ENCODE data around the gene ZBTB46. TPM values are rescaled to one million over a fixed set of nuclear protein-coding genes. Genes with fewer than 3 reads are reported as not detected.

Gene ZBTB46
- polyA plus RNA-seq, 3 donors, result 0.07 to 2.3 (median 0.37) TPM

DNA sequence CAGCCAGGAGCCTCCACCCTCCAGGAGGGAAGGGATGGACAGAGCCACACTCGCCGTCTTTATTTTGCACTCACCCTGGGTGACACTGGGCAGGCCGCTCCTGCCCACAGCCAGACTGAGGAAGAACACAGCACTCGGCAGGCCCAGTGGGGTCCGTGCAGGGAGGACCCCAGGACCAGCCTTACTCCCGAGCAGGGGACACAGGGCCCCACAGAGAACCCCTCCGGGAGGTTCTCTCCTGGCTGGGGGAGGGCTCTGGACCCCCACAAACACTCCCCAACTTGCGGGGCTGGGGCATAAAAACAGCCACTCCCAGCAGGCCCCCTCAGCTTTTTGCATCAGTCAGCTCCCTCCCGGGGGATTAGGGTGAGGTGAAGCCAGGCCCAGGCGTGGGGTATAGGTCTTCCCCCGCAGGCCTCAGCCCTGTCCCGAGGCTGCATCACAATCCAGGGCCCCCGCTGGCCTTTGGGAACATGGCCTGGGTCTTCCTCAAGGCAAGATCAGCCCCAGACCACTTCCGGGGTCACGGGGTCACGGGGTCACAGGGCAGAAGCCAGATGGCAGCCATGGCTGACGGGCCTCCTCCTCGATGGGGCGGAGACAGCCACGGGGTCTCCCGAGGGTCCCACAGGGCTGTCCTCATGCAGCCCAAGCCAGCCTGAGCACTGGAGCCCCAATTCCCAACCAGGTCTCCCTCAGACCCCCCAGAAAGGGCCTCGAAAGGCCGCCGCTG lies 131.4 kb downstream of the ZBTB46 start:
- peaks cover 16% of the 10 kb centered on the region for H3K4me1 Mint-ChIP-seq
- H3K27me3 Mint-ChIP-seq (ENCODE audit: low read depth in 3 of 3), result peaks cover 2 to 21% (median 3%) of the 10 kb centered on the region in 3 donors
- H3K9me3 Mint-ChIP-seq, result no peaks in the 10 kb centered on the region
- peak overlapping the region in 1 of 7 donors; percentile 41 for H3K27ac Mint-ChIP-seq
- WGBS (ENCODE audit: insufficient coverage), result 97% methylated on average over 22 of the region's 24 CpGs
- peaks cover 8 to 17% of the 10 kb centered on the region in 2 donors for H3K36me3 Mint-ChIP-seq
- Histone ChIP-seq H3K4me2 (replicated peaks; ENCODE audit: extremely low read depth, low read length, poor library complexity, severe bottlenecking) (no peak overlapping the region), H3K4me3 (replicated peaks in 1 of 3; ENCODE audit: low read depth in 2 of 3, low read length in 3 of 3) (no peak overlapping the region), H4K20me1 (ENCODE audit: insufficient read depth, low read length) (peaks cover 64% of the 10 kb centered on the region), H3K9me3 (replicated peaks in 1 of 2; ENCODE audit: control insufficient read depth in 1 of 2, insufficient read depth in 1 of 2, low read length in 2 of 2) (no peaks in the 10 kb centered on the region), H3K27me3 (ENCODE audit: control insufficient read depth in 2 of 2, insufficient read depth in 2 of 2, low read length in 2 of 2) (peaks cover 0 to 12% of the 10 kb centered on the region in 2 donors), H3K27ac (ENCODE audit: low read depth in 1 of 2, low read length in 2 of 2) (no peak overlapping the region), H3K9ac (ENCODE audit: insufficient read depth, low read length, poor library complexity, severe bottlenecking) (no peak overlapping the region), H3K36me3 (replicated peaks in 1 of 2; ENCODE audit: control insufficient read depth in 1 of 2, insufficient read depth in 2 of 2, low read length in 2 of 2) (peaks cover 9 to 12% of the 10 kb centered on the region in 2 donors), H2AFZ (ENCODE audit: insufficient read depth, low read depth, low read length, poor library complexity, severe bottlenecking) (no peak overlapping the region), H3K79me2 (ENCODE audit: insufficient read depth, low read length) (no peaks in the 10 kb centered on the region), H3K4me1 (ENCODE audit: control insufficient read depth in 1 of 2, insufficient read depth in 2 of 2, low read length in 2 of 2) (peaks cover 16% of the 10 kb centered on the region in 2 donors)
- intact Hi-C loops (cut with micrococcal nuclease), result no loop called here
- TF ChIP-seq, protein P1, sequence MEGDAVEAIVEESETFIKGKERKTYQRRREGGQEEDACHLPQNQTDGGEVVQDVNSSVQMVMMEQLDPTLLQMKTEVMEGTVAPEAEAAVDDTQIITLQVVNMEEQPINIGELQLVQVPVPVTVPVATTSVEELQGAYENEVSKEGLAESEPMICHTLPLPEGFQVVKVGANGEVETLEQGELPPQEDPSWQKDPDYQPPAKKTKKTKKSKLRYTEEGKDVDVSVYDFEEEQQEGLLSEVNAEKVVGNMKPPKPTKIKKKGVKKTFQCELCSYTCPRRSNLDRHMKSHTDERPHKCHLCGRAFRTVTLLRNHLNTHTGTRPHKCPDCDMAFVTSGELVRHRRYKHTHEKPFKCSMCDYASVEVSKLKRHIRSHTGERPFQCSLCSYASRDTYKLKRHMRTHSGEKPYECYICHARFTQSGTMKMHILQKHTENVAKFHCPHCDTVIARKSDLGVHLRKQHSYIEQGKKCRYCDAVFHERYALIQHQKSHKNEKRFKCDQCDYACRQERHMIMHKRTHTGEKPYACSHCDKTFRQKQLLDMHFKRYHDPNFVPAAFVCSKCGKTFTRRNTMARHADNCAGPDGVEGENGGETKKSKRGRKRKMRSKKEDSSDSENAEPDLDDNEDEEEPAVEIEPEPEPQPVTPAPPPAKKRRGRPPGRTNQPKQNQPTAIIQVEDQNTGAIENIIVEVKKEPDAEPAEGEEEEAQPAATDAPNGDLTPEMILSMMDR (IDR thresholded peaks at IDR 0.05), result no peak
- H3K4me3 Mint-ChIP-seq, result no peak overlapping the region
- peak in 1 of 3 donors; percentile 1 for DNase-seq

DNA sequence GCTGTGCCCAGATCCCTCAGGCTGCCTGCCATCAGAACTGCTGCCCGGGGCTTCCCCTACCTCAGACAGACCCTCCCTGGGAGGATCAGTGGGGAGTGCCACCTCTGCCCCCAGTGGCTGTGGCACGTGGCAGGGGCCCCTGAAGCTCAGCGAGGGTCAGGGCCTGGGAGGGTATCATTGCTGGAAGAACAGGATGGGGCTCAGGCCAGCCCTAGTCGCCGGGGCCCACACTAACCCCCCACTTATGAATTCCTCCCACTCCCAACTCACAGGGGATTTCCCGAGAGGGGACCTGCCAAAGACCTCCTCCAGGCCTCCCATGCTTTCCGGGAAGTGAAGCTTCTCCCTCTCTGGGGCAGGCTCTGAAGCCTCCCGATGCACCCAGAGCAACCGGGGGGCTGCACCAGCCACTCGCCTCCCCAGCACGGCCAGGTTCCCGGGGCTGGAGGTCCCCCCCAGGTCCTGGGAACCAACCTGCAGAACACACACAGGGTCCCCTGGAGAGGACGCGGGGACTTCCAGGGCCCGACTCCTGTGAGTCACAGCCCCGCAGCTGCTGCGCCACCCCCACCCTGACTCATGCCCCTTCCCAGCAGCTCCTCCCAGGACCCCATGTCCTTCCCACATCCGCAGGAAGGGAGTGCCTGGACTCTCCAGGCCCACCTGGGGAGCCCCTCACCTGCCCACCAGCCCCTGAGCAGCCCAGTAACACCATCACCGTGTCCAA lies 132.2 kb downstream of the ZBTB46 start:
- Histone ChIP-seq H3K27ac (ENCODE audit: low read depth in 1 of 2, low read length in 2 of 2) (no peak overlapping the region), H2AFZ (ENCODE audit: insufficient read depth, low read depth, low read length, poor library complexity, severe bottlenecking) (no peak overlapping the region), H3K79me2 (ENCODE audit: insufficient read depth, low read length) (no peaks in the 10 kb centered on the region), H3K27me3 (ENCODE audit: control insufficient read depth in 2 of 2, insufficient read depth in 2 of 2, low read length in 2 of 2) (peaks cover 0 to 12% of the 10 kb centered on the region in 2 donors), H3K4me1 (ENCODE audit: control insufficient read depth in 1 of 2, insufficient read depth in 2 of 2, low read length in 2 of 2) (peaks cover 16% of the 10 kb centered on the region in 2 donors), H3K4me3 (replicated peaks in 1 of 3; ENCODE audit: low read depth in 2 of 3, low read length in 3 of 3) (no peak overlapping the region), H3K4me2 (replicated peaks; ENCODE audit: extremely low read depth, low read length, poor library complexity, severe bottlenecking) (no peak overlapping the region), H3K36me3 (replicated peaks in 1 of 2; ENCODE audit: control insufficient read depth in 1 of 2, insufficient read depth in 2 of 2, low read length in 2 of 2) (peaks cover 1 to 10% of the 10 kb centered on the region in 2 donors), H3K9ac (ENCODE audit: insufficient read depth, low read length, poor library complexity, severe bottlenecking) (no peak overlapping the region), H4K20me1 (ENCODE audit: insufficient read depth, low read length) (peaks cover 58% of the 10 kb centered on the region), H3K9me3 (replicated peaks in 1 of 2; ENCODE audit: control insufficient read depth in 1 of 2, insufficient read depth in 1 of 2, low read length in 2 of 2) (no peaks in the 10 kb centered on the region)
- TF ChIP-seq, protein P1 (IDR thresholded peaks at IDR 0.05), result no peak
- peaks cover 16% of the 10 kb centered on the region for H3K4me1 Mint-ChIP-seq
- DNase-seq, result peak in 1 of 3 donors; percentile 51
- 89% methylated on average over 18 of the region's 19 CpGs for WGBS (ENCODE audit: insufficient coverage)
- no peaks in the 10 kb centered on the region for H3K9me3 Mint-ChIP-seq
- H3K27ac Mint-ChIP-seq, result peak overlapping the region in 1 of 7 donors; percentile 41
- peaks cover 5 to 12% of the 10 kb centered on the region in 2 donors for H3K36me3 Mint-ChIP-seq
- intact Hi-C loops (cut with micrococcal nuclease), result no loop called here
- H3K27me3 Mint-ChIP-seq (ENCODE audit: low read depth in 3 of 3), result peaks cover 2 to 21% (median 3%) of the 10 kb centered on the region in 3 donors
- H3K4me3 Mint-ChIP-seq, result no peak overlapping the region
